Common myeloid progenitor, CD34-positive (primary cell): ENCODE data around the gene PDE4DIP.
A peak's percentile ranks its signal among the peaks of the same experiment; 100 is the strongest.
"Not testable (repeated sequence)": the region's sequence is repeated elsewhere in the genome, so short reads cannot be mapped to it uniquely, and the experiment has no call there.

Experiments
- CTCF ChIA-PET: fragments of 350-600 bp; sonication (Branson Sonifier 250); formaldehyde crosslinking; loops from one replicate; lab custom pipeline; 2021; ENCODE audit warnings: antibody characterized with exemption; lab: Charles Lee
- POLR2A ChIA-PET: fragments of 350-600 bp; sonication (Branson Sonifier 250); formaldehyde crosslinking; loops from one replicate; lab custom pipeline; 2021; ENCODE audit warnings: antibody characterized with exemption; lab: Charles Lee
- DNase-seq, 3 donors: peaks; one replicate each; pipeline versions ENCODE4 v3.0.0 to v3.0.0-alpha.2; 2013
- H3K27ac ChIP-seq, 2 experiments: 1 replicate in 1 of 2; 2 replicates in 1 of 2; pipeline ENCODE4 v1.7.0; 2013; ENCODE audit warnings: inconsistent platforms in 2 of 2, low read length in 2 of 2, mild to moderate bottlenecking in 2 of 2, low read depth in 1 of 2, moderate library complexity in 1 of 2; ENCODE audit not compliant: severe bottlenecking in 2 of 2, insufficient read depth in 1 of 2, poor library complexity in 1 of 2
- H3K27me3 ChIP-seq, 5 experiments: replicated peaks in 2 of 5; 1 replicate in 3 of 5; 2 replicates in 2 of 5; pipeline versions ENCODE4 v1.6.1 to v1.7.0; 2013; ENCODE audit warnings: low read length in 4 of 5, mild to moderate bottlenecking in 2 of 5, moderate library complexity in 2 of 5, inconsistent platforms in 1 of 5; ENCODE audit not compliant: insufficient read depth in 5 of 5, control insufficient read depth in 4 of 5
- H3K36me3 ChIP-seq, 4 experiments: 1 replicate in 2 of 4; 2 replicates in 2 of 4; pipeline versions ENCODE4 v1.6.1 to v1.7.0; 2013; ENCODE audit warnings: low read length in 3 of 4, control low read depth in 1 of 4, mild to moderate bottlenecking in 1 of 4; ENCODE audit not compliant: control insufficient read depth in 4 of 4, insufficient read depth in 4 of 4
- H3K4me1 ChIP-seq, 4 experiments: 1 replicate in 3 of 4; 2 replicates in 1 of 4; pipeline versions ENCODE4 v1.6.1 to v1.7.1; 2013; ENCODE audit warnings: low read length in 3 of 4, mild to moderate bottlenecking in 3 of 4, control low read depth in 1 of 4, inconsistent platforms in 1 of 4, moderate library complexity in 1 of 4; ENCODE audit not compliant: control insufficient read depth in 4 of 4, insufficient read depth in 4 of 4; ENCODE audit errors: control extremely low read depth in 1 of 4
- H3K4me3 ChIP-seq, 7 experiments: 1 replicate in 4 of 7; 2 replicates in 3 of 7; pipeline versions ENCODE4 v1.5.1 to v1.7.0; 2013; ENCODE audit warnings: mild to moderate bottlenecking in 7 of 7, low read length in 6 of 7, moderate library complexity in 6 of 7, inconsistent platforms in 2 of 7, low read depth in 2 of 7, control low read depth in 1 of 7; ENCODE audit not compliant: insufficient read depth in 4 of 7, control insufficient read depth in 1 of 7; ENCODE audit errors: extremely low read depth in 1 of 7
- H3K9me3 ChIP-seq, 5 experiments: 1 replicate in 4 of 5; 2 replicates in 1 of 5; pipeline versions ENCODE4 v1.6.1 to v1.7.1; 2013; ENCODE audit warnings: low read length in 4 of 5, mild to moderate bottlenecking in 2 of 5, inconsistent platforms in 1 of 5, low read depth in 1 of 5, moderate library complexity in 1 of 5; ENCODE audit not compliant: control insufficient read depth in 4 of 5, insufficient read depth in 2 of 5; ENCODE audit errors: control extremely low read depth in 1 of 5
- WGBS: methylation state at CpG from one replicate; pipeline ENCODE4 v1.1.5; 2013; ENCODE audit not compliant: insufficient coverage; 5-methylcytosine and 5-hydroxymethylcytosine counted together

The PDE4DIP gene

DNA sequence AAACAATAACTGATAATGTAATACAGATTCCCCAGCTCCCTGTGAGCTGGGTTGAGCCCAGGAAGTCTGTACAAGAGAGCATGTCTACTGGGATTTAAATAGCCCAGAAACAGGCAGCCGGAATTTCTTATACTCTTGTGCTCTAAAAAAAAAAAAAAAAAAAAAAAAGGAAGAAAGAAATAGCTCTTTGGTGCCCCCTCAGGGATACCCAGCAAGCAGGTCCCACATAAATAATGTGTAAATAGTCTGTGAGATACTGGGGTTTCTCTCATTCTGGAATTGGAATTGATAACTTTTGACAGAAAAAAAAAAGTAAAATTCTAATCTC is 25.4 kb downstream of the PDE4DIP start:
- CTCF ChIA-PET, H3K9me3 ChIP-seq, DNase-seq, H3K36me3 ChIP-seq, H3K4me3 ChIP-seq, H3K4me1 ChIP-seq, POLR2A ChIA-PET, H3K27me3 ChIP-seq, H3K27ac ChIP-seq: not testable (repeated sequence)
- WGBS, result no CpG with 5 or more reads among the region's 1 CpG

DNA sequence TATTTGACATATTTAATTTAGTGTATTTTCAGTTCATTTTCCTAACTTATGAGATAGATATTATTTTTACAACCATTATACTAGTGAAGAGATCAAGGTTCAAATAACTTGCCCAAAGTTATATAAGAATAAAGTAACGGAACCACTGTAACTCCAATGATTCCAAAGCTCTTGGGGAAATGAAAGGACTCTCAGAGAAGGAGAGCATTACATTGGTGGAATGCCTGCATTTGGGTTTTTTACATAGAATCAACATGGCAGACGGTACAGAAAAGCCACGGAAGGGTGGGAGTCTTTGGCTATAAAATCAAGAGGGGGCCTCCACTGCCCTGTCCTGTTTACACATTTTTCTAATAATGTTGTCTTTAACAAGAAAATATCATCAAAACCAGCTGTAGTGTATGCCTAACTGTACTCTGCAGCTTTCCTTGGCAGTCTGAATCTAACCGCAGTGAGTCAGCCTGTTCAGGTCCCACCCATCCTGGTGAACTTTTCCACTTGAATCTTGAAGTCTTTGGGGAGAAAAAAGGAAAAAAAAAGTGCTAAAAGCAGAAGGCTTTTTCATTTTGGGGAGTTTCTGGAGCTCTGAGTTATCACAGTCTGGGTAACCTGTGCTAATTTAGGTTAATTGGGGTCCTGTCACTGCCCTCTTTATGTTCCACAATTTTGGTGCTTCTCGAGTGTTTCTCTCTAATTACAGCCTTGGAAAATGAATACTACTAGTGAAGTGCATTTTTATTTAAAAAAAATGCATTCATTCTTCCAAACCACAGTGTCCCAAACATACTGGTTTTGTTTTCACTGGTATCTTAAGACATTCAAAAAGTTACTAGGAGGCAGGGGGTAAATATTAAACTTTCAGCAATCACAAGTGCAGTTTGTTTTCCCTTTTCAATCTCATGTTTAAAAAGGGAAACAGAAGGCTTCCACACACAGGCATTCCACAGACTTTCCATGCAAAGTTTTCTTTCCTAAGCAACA is 30.5 kb downstream of the PDE4DIP start:
- H3K4me1 ChIP-seq, DNase-seq, H3K9me3 ChIP-seq, H3K27me3 ChIP-seq, H3K27ac ChIP-seq, H3K36me3 ChIP-seq, POLR2A ChIA-PET, CTCF ChIA-PET: not testable (repeated sequence)
- peak overlapping the region in 1 of 7 experiments; percentile 38 for H3K4me3 ChIP-seq
- no CpG with 5 or more reads among the region's 5 CpGs for WGBS

DNA sequence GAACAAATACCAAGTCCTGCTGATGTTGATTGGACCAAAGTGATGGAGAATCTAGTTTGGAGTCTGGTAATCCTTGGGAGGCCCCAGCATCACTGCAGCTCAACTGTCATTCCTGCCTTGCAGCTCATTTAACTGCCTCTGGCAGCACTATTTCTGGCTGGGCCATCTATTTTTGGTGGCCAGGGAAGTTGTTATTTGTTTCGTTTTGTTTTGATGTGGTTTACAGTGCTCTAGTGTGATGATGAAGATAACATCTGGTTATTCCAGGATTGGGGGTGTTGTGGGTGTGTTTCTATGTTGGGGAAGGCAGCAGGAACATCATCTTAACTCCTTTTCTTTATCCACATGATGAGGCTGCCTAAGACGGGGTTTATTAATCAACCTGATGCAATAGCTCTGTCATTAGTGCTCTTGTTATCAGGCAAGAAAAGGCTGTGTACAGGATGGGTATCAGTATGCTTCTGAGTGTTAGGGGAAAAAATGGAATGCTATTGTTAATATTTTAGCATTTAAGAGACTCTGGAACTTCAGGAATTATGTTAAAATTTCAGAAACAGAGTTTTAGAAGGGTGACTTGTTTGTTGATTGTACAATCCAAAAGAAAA is 35.7 kb downstream of the PDE4DIP start:
- H3K9me3 ChIP-seq, CTCF ChIA-PET, H3K27me3 ChIP-seq, POLR2A ChIA-PET, H3K4me1 ChIP-seq, H3K27ac ChIP-seq, H3K36me3 ChIP-seq, DNase-seq, H3K4me3 ChIP-seq: not testable (repeated sequence)
- no CpG with 5 or more reads among the region's 2 CpGs for WGBS

DNA sequence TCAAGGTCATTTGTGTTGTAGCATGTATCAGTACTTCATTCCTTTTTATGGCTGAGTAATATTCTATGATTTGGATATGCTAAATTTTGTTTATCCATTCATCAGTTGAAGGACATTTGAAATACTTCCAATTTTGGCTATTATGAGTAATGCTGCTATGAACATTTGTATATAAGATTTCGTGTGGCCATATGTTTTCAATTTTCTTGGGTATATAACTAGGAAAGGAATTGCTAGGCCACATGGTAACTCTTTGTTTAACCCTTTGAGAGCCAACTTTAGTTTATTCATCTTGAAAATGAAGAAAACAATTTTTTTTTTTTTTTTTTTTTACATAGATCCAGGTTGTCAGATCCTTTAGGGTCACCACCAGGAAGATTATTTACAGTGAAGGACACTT is 37.0 kb downstream of the PDE4DIP start:
- POLR2A ChIA-PET, result not testable (repeated sequence)

DNA sequence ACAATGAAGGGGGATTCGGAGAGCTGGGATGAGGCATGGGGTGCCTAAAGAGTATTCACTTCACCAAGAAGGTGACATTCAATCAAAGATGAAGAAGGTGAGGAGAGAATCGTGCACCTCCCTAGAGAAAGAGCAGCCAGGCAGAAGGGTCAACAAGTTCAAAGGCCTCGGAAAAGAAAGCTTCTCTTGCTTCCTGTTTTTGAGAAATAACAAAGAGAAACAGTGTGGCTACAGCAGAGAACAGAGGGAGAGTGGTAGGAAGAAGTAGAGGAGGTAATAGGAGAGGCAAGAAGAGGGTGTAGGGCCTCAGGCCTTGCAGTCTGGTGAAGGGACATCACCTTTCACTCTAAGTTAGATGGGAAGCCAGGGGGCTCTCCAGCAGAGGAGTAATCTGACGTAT is 41.0 kb downstream of the PDE4DIP start:
- H3K27me3 ChIP-seq, H3K4me1 ChIP-seq, H3K9me3 ChIP-seq, DNase-seq, H3K27ac ChIP-seq, H3K4me3 ChIP-seq, H3K36me3 ChIP-seq, POLR2A ChIA-PET, CTCF ChIA-PET: not testable (repeated sequence)
- no CpG with 5 or more reads among the region's 4 CpGs for WGBS

More for the DNA sequence above, 37.0 kb downstream of the PDE4DIP start:
- H3K9me3 ChIP-seq, H3K4me1 ChIP-seq, H3K27me3 ChIP-seq, H3K27ac ChIP-seq, CTCF ChIA-PET, DNase-seq, H3K4me3 ChIP-seq, H3K36me3 ChIP-seq: not testable (repeated sequence)
- no CpG with 5 or more reads among the region's 1 CpG for WGBS

DNA sequence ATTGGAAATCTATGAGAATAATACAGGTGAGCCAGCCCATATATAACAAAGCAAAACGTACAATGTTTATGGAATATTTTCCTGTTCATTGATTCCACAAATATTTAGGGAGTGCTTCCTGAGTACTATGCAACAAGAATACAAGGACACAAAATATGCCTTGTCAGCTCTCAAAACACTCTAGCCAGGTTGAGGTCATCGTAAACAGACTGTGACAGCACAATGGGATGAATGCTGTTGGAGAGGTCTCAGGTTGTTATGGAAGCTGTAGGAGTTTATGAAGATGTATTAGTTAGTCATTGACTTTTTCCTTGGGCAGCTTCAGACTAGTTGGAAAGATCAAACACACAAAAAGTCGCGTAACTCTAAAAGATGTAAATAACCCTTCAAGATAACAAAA is 42.1 kb downstream of the PDE4DIP start:
- DNase-seq, H3K4me1 ChIP-seq, H3K27me3 ChIP-seq, H3K36me3 ChIP-seq, CTCF ChIA-PET, POLR2A ChIA-PET, H3K4me3 ChIP-seq, H3K27ac ChIP-seq, H3K9me3 ChIP-seq: not testable (repeated sequence)
- WGBS, result no CpG with 5 or more reads among the region's 4 CpGs

DNA sequence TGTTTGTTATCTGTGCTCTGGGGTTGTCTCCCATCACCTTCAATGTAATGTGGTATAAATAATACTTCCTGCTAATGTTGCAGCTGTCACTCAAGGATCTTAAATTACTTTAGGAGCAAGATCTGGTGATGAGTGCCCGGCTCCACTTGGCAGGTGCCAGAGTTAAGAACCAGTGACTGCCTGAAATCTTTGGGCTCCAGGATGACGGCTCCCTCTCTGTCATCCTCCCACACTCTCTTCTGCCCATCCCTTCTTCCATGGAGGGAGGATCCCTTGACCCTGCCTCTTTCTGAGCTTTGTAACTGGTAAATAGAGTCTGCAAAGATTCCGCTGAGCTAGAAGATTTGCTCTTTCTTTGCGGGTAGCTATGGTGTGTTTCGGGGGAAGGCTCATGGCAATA is 44.4 kb downstream of the PDE4DIP start:
- H3K4me3 ChIP-seq, POLR2A ChIA-PET, H3K9me3 ChIP-seq, DNase-seq, H3K27me3 ChIP-seq, H3K4me1 ChIP-seq, CTCF ChIA-PET, H3K36me3 ChIP-seq, H3K27ac ChIP-seq: not testable (repeated sequence)
- WGBS, result no CpG with 5 or more reads among the region's 5 CpGs
